ENCODE data around the gene SVOPL.

DNA sequence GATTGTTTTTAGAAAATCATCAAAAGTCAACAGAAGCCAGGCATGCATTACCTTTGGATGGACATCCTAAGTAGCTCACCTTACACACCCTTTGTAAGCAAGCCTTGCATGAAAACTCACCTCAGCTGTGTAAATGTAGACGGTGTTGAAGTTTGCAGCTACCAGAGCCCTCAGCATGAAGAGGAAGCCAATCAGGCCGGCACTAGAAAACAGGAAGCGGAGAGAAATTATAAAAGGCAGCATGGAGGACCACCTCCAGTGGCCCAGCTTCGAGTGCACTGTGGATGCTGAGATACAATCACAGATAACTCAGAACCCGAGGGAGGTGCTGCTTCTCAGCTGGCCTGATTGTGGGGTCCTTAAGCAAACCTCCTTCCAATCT lies 75.3 kb downstream of the SVOPL start:
- TF ChIP-seq, protein P1, sequence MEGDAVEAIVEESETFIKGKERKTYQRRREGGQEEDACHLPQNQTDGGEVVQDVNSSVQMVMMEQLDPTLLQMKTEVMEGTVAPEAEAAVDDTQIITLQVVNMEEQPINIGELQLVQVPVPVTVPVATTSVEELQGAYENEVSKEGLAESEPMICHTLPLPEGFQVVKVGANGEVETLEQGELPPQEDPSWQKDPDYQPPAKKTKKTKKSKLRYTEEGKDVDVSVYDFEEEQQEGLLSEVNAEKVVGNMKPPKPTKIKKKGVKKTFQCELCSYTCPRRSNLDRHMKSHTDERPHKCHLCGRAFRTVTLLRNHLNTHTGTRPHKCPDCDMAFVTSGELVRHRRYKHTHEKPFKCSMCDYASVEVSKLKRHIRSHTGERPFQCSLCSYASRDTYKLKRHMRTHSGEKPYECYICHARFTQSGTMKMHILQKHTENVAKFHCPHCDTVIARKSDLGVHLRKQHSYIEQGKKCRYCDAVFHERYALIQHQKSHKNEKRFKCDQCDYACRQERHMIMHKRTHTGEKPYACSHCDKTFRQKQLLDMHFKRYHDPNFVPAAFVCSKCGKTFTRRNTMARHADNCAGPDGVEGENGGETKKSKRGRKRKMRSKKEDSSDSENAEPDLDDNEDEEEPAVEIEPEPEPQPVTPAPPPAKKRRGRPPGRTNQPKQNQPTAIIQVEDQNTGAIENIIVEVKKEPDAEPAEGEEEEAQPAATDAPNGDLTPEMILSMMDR (IDR thresholded peaks at IDR 0.05; ENCODE audit: extremely low read depth in 1 of 2, insufficient read depth in 1 of 2, low read depth in 1 of 2, low read length in 2 of 2), result no peak
- TF ChIP-seq JUN (IDR thresholded peaks at IDR 0.05; ENCODE audit: borderline replicate concordance, insufficient read depth, insufficient read length, low read depth) (no peak), EZH2 (IDR thresholded peaks at IDR 0.05; ENCODE audit: borderline replicate concordance, low read depth, low read length, severe bottlenecking) (no peak), POLR2AphosphoS5 (IDR thresholded peaks at IDR 0.05; ENCODE audit: insufficient read depth, low read depth, low read length) (no peak), POLR2A (IDR thresholded peaks at IDR 0.05; ENCODE audit: low read depth, low read length) (no peak), GATA2 (IDR thresholded peaks at IDR 0.05; ENCODE audit: insufficient read depth, insufficient read length, low read depth, low read length) (no peak), FOS (IDR thresholded peaks at IDR 0.05; ENCODE audit: borderline replicate concordance, insufficient read depth, low read length) (no peak), MYC (IDR thresholded peaks at IDR 0.05; ENCODE audit: low read depth, low read length) (no peak)
- TF ChIP-seq, protein P2, sequence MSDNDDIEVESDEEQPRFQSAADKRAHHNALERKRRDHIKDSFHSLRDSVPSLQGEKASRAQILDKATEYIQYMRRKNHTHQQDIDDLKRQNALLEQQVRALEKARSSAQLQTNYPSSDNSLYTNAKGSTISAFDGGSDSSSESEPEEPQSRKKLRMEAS (IDR thresholded peaks at IDR 0.05; ENCODE audit: insufficient read depth, insufficient read length), result no peak
